Lung (tissue), 12 donors: Measurements from ENCODE around the gene PRELP. TPM values are rescaled to one million over a fixed set of nuclear protein-coding genes. Genes with fewer than 3 reads are reported as not detected.

Experiments
- ATAC-seq: fragments of 200-7000 bp; cut with Tn5 transposase; one replicate; pipeline ENCODE4 v1.9.1; 2020; ENCODE audit warnings: moderate number of reproducible peaks; ENCODE audit not compliant: insufficient read depth, low FRiP score
- DNase-seq, 3 donors: peaks; one replicate each; pipeline ENCODE4 v3.0.0-alpha.2; 2013 to 2017
- H3K27ac ChIP-seq, 2 donors: one replicate each; pipeline ENCODE4 v1.5.1; 2013; ENCODE audit warnings: mild to moderate bottlenecking in 2 of 2, moderate library complexity in 2 of 2, control low read depth in 1 of 2, inconsistent platforms in 1 of 2, low read depth in 1 of 2, low read length in 1 of 2
- H3K27me3 ChIP-seq, 3 donors: one replicate each; pipeline ENCODE4 v1.5.1; 2013; ENCODE audit warnings: low read length in 2 of 3; ENCODE audit not compliant: control insufficient read depth in 3 of 3, insufficient read depth in 3 of 3
- H3K36me3 ChIP-seq, 4 donors: one replicate each; pipeline ENCODE4 v1.5.1; 2013; ENCODE audit warnings: low read length in 4 of 4, mild to moderate bottlenecking in 1 of 4, moderate library complexity in 1 of 4; ENCODE audit not compliant: control insufficient read depth in 4 of 4, insufficient read depth in 4 of 4
- H3K4me1 ChIP-seq, 5 donors: one replicate each; pipeline ENCODE4 v1.5.1; 2013; ENCODE audit warnings: low read length in 5 of 5, mild to moderate bottlenecking in 2 of 5, moderate library complexity in 1 of 5; ENCODE audit not compliant: control insufficient read depth in 5 of 5, insufficient read depth in 5 of 5
- H3K4me3 ChIP-seq: one replicate; pipeline ENCODE4 v1.5.1; 2013; ENCODE audit warnings: mild to moderate bottlenecking, control low read depth, moderate library complexity
- H3K9ac ChIP-seq, 2 donors: one replicate each; pipeline ENCODE4 v1.5.1; 2013; ENCODE audit warnings: low read length in 2 of 2, control low read depth in 1 of 2; ENCODE audit not compliant: insufficient read depth in 1 of 2
- H3K9me3 ChIP-seq, 4 donors: one replicate each; pipeline ENCODE4 v1.5.1; 2013; ENCODE audit warnings: low read length in 3 of 4, mild to moderate bottlenecking in 1 of 4, moderate library complexity in 1 of 4; ENCODE audit not compliant: control insufficient read depth in 4 of 4, insufficient read depth in 3 of 4
- CTCF ChIP-seq: IDR thresholded peaks from 2 replicates; pipeline ENCODE4 v1.5.1; 2012; ENCODE audit warnings: mild to moderate bottlenecking; ENCODE audit errors: control extremely low read depth, extremely low read depth
- WGBS, 2 donors: extraction: QIAGEN DNeasy Blood & Tissue Kit; methylation state at CpG; one replicate each; pipeline ENCODE4 v1.1.7; 2013; 5-methylcytosine and 5-hydroxymethylcytosine counted together
- polyA plus RNA-seq, 2 donors: library from polyadenylated mRNA; stranded (reverse); fragments of 200-250 nt; gene quantifications; one replicate each; pipeline ENCODE4 v1.2.1, GENCODE V29; 2013
- total RNA-seq, 2 donors: library from RNA; depleted of rRNA in 1 of 2; stranded (reverse); fragments of >200 nt in 1 of 2; gene quantifications; one replicate each; pipeline ENCODE4 v1.2.1, GENCODE V29; 2014 to 2021
- donor health status: control.
- donor health status: control.
- donor health status: Bipolar disorder and iron deficiency.
- donor health status: healthy.
- donor health status: DM: yes; HTN: yes; CAD: no.

The PRELP gene
- total and polyA plus RNA-seq, 4 donors, result 2.0 to 26.0 (median 13.6) TPM

GRCh38 chr1:203427451-203427850 lies 48.2 kb upstream of the PRELP start:
- Histone ChIP-seq H3K27me3 (no peaks in the 10 kb centered on the region), H3K9me3 (no peaks in the 10 kb centered on the region), H3K36me3 (no peaks in the 10 kb centered on the region), H3K9ac (no peak overlapping the region), H3K4me1 (peaks cover 0 to 16% (median 5%) of the 10 kb centered on the region in 5 donors), H3K27ac (no peak overlapping the region), H3K4me3 (no peak overlapping the region)
- WGBS, 2 donors, result 90 to 93% methylated on average over 4 of the region's 4 CpGs
- DNase-seq (no peak), ATAC-seq (no peak)
- no peak for TF ChIP-seq CTCF

DNA sequence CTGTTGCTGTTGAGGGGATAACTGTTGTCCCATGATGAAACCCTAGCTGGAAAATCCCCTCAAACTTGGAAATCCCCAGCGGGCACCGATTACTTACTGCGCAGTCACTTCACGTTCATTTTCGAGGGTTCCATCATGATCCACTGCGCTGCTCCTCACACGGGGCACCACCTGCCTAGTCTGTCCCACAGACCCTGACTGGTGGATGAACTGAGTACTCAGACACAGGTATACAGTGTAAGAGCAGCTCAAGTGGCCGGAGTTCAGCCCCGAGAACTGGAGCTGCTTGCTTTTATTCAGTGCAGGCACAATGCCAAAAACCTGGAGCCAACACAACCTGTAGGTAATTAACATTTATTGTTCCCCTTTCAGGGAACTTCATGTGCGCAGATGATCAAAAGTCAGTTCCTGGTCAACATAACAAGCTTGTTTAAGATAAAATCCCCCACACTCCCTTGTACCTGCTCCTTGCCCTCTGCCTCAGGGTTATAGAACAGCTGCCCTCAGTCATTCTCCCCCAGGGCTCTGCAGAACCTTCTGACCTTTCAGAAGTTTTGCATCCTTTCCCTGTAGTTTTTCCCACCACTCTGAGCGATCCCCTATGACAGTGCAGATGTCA lies 46.5 kb upstream of the PRELP start:
- no peak for ATAC-seq
- WGBS, 2 donors, result 50 to 70% methylated on average over 11 of the region's 11 CpGs

DNA sequence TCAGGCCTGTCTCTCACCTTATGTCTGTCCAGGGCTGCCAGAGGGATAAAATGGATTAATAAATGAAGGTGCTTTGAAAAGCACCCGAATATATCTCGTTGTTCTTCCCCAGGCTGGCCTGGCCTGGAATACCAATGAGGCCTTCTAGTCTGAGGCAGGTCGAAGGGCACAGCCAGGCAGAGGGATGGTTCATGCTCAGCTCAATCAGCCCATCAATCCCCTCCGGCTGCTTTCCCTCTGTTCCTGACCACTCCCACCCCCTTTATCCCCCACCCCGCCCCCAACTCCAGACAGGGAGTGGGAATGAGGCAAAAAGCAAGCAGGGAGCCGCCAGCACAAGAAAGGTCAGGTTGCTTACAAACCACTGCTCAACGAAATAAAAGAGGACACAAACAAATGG lies 40.0 kb upstream of the PRELP start:
- no peak overlapping the region for H3K4me3 ChIP-seq
- H3K9me3 ChIP-seq, result no peaks in the 10 kb centered on the region
- no peak overlapping the region for H3K27ac ChIP-seq
- H3K36me3 ChIP-seq, result no peaks in the 10 kb centered on the region
- ATAC-seq, result no peak
- WGBS, 2 donors, result 90 to 95% methylated on average over 7 of the region's 7 CpGs
- no peak for TF ChIP-seq CTCF
- no peak for DNase-seq
- H3K27me3 ChIP-seq, result no peaks in the 10 kb centered on the region
- H3K9ac ChIP-seq, result no peak overlapping the region
- H3K4me1 ChIP-seq, result peaks cover 0 to 25% (median 9%) of the 10 kb centered on the region in 5 donors

More for the DNA sequence above, 46.5 kb upstream of the PRELP start:
- H3K4me3 ChIP-seq, result no peak overlapping the region
- H3K9me3 ChIP-seq, result no peaks in the 10 kb centered on the region
- H3K27me3 ChIP-seq, result no peaks in the 10 kb centered on the region
- no peaks in the 10 kb centered on the region for H3K36me3 ChIP-seq
- no peak overlapping the region for H3K9ac ChIP-seq
- no peak overlapping the region for H3K27ac ChIP-seq
- TF ChIP-seq CTCF, result no peak
- peak in 2 of 3 donors; percentile 43 to 48 for DNase-seq
- H3K4me1 ChIP-seq, result peaks cover 0 to 16% (median 5%) of the 10 kb centered on the region in 5 donors
